ENCODE measurements around the gene SPOCK1. TPM values are rescaled to one million over a fixed set of nuclear protein-coding genes. Genes with fewer than 3 reads are reported as not detected.

Gene SPOCK1
- total and polyA plus RNA-seq, 10 donors: 0.50 to 17.0 (median 6.6) TPM

DNA sequence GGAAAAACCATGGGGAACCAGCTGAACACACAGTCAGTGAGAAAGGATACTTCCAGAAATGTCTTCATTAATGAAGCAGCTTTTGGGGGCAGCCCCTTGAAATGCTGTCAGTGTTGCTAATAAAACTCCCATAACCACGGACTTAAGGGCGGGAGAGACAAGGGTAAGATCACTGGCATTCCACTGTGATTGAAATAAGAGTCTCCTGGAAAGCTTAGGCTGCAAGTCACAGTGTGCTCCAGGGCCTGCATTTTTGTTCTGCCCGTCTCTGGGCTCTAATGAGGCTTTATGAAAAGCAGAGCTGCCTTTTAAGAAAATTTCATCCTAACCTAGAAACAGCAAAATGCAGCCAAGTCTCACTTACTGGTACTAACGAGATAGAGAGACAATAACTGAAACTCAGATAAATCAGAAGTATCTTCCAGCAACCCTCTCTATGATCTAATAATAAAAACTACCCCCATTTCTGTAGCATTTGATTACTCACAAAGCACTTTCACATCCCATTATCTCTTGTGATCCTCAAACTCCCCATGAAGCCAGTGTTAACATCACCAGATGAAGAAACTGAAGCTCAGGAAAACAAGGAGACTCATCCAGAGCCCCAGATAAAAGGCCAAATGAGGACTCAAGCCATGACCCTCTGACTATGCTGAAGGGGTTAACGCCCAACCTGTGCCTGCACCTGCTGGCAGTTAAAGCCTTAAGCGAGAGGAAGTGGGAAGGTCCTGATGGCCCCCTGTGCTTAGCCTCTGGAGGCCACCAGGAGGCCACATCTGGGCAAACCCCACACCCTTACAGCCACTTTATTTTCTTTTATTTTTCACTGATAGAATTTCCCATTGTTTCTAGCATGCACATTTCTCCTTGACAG, 37.5 kb downstream of the SPOCK1 start:
- intact Hi-C loops (cut with DNase I; ENCODE audit: low total_unique reads): no loop called here
- Histone ChIP-seq H3K27me3 (replicated peaks in 1 of 7) (peaks cover 0 to 7% (median 0%) of the 10 kb centered on the region in 7 donors), H3K27ac (no peak overlapping the region), H3K36me3 (no peaks in the 10 kb centered on the region), H3K4me1 (no peaks in the 10 kb centered on the region), H3K9me3 (no peaks in the 10 kb centered on the region), H3K4me3 (no peak overlapping the region)
- no peak for TF ChIP-seq POLR2A (IDR thresholded peaks at IDR 0.05)
- TF ChIP-seq POLR2AphosphoS5 (IDR thresholded peaks at IDR 0.05): no peak
- TF ChIP-seq, protein P1, sequence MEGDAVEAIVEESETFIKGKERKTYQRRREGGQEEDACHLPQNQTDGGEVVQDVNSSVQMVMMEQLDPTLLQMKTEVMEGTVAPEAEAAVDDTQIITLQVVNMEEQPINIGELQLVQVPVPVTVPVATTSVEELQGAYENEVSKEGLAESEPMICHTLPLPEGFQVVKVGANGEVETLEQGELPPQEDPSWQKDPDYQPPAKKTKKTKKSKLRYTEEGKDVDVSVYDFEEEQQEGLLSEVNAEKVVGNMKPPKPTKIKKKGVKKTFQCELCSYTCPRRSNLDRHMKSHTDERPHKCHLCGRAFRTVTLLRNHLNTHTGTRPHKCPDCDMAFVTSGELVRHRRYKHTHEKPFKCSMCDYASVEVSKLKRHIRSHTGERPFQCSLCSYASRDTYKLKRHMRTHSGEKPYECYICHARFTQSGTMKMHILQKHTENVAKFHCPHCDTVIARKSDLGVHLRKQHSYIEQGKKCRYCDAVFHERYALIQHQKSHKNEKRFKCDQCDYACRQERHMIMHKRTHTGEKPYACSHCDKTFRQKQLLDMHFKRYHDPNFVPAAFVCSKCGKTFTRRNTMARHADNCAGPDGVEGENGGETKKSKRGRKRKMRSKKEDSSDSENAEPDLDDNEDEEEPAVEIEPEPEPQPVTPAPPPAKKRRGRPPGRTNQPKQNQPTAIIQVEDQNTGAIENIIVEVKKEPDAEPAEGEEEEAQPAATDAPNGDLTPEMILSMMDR (IDR thresholded peaks at IDR 0.05 in 8 of 11, conservative IDR thresholded peaks at IDR 0.05 in 3 of 11): no peak
- no peak for DNase-seq
- WGBS, 5 donors: 48 to 62% (median 60%) methylated on average over 6 of the region's 6 CpGs

DNA sequence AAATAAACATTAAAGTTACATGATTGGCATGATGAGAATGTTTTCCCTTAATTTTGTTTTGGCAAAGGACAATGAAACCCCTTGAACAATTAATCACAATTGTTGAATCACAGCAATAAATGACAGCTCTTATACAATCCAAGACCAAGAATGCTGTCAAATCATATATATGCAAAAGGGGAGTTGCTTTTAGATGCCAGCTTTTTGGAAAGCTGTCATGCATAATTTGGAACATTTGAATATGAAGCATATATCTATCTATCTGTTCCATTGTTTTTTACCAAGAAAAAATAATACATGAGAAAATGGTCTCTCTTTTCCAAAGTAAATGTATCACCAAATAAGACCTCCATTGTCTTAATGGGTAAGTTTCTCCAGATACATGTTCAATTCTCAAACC, 44.5 kb downstream of the SPOCK1 start:
- Histone ChIP-seq H3K4me3 (no peak overlapping the region), H3K27me3 (replicated peaks in 1 of 7) (peaks cover 0 to 5% (median 0%) of the 10 kb centered on the region in 7 donors), H3K36me3 (no peaks in the 10 kb centered on the region), H3K27ac (no peak overlapping the region), H3K9me3 (no peaks in the 10 kb centered on the region), H3K4me1 (no peaks in the 10 kb centered on the region)
- intact Hi-C loops (cut with DNase I; ENCODE audit: low total_unique reads): no loop called here
- DNase-seq: no peak
- TF ChIP-seq POLR2AphosphoS5 (IDR thresholded peaks at IDR 0.05) (no peak), POLR2A (IDR thresholded peaks at IDR 0.05) (no peak)
- TF ChIP-seq, protein P1 (IDR thresholded peaks at IDR 0.05 in 8 of 11, conservative IDR thresholded peaks at IDR 0.05 in 3 of 11): no peak

DNA sequence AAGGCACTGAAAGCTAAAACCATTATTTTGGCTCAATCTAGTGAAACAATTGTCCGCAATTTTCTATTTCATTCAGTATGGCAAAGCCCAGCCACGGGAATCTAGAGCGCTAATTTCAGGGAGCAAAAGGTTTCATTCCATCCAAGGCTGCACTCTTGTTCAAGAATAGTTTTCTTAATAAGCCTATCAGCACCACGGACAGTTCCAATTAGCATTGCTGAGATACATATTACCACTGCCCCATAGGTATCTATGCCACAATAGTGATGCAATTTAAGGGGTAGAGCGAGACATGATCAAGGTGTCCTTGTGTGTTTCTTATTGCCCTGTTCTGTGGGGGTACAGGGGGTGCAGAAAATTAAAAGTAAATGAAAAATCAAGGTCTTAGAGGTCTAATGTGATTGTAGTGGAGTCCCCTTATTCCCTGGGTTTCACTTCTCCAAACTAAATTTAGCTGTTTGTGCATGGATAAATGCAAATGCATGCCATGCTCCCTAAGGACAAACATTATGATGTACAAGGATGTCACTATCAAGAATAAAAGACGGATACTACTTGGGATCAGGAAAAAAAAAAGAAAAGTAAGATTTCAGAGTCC, 45.5 kb downstream of the SPOCK1 start:
- intact Hi-C loops (cut with DNase I; ENCODE audit: low total_unique reads): no loop called here
- peaks cover 0 to 5% (median 0%) of the 10 kb centered on the region in 7 donors for H3K27me3 ChIP-seq (replicated peaks in 1 of 7)

More for the DNA sequence above, 45.5 kb downstream of the SPOCK1 start:
- no peaks in the 10 kb centered on the region for H3K4me1 ChIP-seq
- no peak overlapping the region for H3K27ac ChIP-seq
- H3K4me3 ChIP-seq: no peak overlapping the region
- no peak for DNase-seq
- H3K36me3 ChIP-seq: no peaks in the 10 kb centered on the region
- H3K9me3 ChIP-seq: no peaks in the 10 kb centered on the region
- TF ChIP-seq POLR2A (IDR thresholded peaks at IDR 0.05) (no peak), POLR2AphosphoS5 (IDR thresholded peaks at IDR 0.05) (no peak)
- TF ChIP-seq, protein P1 (IDR thresholded peaks at IDR 0.05 in 8 of 11, conservative IDR thresholded peaks at IDR 0.05 in 3 of 11): no peak
- 42 to 52% (median 48%) methylated on average over 6 of the region's 6 CpGs for WGBS, 5 donors
